ENCODE data around the gene VAV2.

VAV2 gene

DNA sequence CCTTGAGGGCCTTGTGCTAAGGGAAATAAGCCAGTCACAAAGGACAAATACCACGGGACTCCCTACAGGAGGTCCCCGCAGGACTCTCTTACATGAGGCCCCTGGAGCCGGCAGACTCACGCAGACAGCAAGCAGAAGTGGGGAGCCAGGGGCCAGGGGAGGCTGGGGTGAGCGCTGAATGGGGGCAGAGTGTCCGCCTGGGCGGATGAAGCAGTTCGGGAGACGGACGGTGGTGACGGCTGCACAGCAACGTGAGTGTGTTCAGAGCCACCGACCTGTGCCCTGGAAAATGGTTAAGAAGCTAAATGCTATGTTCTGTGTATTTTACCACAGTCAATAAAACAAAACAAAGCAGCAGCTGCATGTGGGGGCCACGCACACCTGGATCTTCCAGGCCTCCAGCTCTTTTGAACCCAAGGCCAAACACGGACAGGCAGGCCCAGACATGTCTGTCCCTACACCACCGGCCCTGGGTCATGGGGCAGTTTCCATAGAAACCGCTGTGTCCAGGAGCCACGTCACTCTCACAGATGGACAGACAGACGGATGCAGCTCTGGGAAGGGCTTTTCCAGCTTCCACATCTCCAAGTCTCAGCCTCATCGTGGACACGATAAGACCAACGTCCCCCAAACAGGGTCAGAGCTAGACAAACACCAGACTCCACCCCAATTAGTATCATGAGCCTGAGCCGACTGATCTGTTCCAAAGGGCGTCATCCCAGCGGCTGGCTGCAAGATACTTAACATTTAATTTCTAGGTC lies 103.9 kb downstream of the VAV2 start:
- DNase-seq = no peak

DNA sequence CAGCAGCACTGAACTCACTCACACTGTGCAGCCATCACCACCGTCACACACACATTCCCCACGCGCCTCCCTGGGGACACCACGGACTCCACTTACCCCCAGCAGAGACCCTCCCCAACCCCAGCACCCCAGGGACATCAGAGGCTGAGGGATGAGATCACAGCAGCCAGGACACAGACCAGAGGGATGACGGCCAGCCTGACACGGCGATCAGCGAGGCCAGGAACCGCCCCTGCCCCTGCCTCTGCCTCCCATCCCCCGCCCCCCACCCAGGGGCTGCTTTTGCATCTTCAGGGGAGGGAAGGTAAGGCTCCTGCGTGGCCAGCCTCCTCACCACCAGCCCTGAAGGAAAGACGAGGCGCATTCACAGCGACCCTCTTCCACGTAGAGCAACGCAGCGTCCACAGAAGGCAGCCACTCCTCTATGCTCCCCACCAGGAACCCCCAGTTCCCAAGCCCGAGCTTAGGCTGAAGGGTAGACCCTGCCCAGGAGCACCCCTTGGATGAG lies 104.5 kb downstream of the VAV2 start:
- DNase-seq = no peak

DNA sequence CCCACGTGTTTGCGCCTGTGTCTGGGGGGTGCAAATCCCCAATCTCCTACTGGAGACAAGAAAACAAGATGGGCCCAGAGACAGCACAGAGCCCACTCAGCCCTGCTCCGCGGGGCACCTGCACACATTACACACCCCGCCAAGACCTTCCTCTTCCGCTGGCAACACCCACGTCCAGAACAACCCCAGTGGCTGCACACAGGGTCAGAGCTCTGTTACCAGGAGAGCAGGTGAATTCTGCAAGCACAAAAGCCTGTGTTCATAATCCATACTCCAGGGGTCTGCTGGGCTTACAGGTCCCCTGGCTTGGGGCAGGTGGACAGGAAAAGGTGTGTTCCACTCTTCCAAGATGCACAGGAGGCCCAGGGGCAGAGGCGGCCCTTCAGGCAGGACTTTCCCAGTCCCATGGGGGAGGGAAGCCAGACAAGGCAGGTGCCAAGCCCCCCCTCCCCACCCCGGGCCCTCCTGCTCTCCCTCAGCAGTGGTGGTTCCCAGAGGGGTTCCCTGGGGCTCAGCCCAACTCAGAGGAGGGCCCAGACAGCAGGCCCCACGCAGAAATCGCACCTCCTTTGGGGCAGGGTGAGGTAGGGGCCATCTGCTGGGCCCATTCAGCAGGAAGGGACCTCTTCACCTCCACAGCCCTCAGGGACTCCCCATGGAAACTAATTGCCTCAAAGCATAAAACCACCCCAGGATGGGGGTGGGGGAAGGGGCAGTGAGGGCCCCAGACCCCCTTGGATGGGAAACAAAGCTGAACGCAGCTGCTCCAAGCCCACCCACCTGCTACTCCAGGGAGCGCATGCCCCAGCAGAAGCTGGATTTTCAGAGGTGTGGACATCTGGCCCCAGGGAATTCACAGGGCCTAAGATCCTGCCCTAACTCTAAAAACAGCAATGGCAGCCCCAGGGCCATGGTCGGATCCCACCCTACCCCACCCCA lies 105.3 kb downstream of the VAV2 start:
- DNase-seq = no peak

DNA sequence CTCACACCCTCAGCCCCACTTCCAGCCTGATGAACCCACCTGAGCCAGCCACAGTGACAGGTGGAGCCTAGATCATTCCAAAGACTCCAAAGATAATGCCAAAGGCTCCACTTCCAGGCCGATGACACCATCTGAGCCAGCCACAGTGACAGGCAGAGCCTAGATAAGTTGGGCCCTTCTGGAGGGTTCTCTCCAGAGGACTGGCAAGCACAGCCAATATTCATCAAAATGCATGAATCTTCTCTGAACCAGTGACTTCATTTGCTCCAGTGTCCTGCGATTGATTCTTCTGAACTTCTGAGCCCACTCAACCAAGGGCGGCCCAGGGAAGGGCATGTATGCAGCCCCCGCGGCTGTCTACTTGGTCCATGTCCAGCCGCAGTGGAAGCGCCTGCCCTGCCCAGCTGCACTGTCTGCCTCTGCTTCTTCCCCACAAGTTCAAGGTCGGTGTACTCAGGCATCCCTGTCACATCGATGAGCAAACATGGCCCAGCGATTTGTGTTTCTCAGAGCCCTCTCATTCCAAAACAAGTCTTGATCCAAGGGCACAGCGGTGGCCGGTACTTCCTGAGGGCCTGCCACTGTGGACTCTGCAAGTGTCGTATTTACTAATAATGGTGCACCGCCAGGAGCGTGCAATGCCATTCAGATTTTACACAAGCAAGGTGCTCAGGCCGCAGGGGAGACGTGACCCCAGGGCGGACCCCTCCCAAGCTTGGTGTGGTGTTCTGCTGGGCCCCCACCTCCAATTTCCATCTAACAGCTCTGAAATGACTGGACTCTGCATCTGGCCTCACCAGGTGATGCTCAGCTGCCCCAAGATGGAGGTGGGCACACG lies 107.0 kb downstream of the VAV2 start:
- no peak for DNase-seq

DNA sequence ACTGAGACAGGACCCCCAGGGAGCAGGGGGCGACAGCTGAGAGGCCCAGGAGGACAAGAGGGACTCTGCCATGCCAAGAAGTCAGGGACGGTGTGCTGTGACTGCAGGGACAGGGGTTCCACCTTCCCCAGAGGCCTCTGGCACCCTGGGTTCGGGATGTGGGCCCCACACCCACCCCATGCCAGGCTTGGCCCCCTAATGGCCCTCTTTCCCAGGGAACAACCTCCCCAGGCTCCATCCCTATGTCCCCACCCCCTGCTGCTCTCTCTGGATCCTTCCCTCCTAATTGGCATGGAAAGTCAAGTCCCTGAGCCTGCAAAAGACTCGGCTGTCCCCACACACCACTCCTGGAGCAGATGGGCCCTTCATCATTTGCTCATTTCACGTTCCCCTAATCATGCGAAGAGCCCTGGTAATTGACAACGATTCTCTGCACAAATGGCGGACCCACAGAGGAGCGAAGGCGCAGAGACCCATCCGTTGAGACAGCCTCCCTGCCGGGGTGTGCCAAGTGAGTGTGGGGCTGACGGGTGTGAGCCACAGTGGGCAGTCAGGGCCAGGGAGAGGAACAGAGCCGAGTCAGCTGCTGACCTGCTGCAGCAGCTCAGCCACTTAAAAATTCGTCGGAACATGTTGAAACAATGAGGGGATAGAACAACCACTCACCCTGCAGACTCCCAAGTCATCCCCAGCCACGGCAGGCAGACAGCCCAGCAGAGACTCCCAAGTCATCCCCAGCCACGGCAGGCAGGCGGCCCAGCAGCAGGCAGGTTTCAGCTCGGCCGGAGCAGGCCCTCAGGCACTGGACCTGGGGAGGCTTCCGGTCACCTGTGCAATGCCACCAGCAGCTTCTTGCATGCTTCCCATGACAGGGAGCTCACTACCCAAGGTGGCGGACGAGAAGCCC lies 109.0 kb downstream of the VAV2 start:
- DNase-seq = no peak

DNA sequence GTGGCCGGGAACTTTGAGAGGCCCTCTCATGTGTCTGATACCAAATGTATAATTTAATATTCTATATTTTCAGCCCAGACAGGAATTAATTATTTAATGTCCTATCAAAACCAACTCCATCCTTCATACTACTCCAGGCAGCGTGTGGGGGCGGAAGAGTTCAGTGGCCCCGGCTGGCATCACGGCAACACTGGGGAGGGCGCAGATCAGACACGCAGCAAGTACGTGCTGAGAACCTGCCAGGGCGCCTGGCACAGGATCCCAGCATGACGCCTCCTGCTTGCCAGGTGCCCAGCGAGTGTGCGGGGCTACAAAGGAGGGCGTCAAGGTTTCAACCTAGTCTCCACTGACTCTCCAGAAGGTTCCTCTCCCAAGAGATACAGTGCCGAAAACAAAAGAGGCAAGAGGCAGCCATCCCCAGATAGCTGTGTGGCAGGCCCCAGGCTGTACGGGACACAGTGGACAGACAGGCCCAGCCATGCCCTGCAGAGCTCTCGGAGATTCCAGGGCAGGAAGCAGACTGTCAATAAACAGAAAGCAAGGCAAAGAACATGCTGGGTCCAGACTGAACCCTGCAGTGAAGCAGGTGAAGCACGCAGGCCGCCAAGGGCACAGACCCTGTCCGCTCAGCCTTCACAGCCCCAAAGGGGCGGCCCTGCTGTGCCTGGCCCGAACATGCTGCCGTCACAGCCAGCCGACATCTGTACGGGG lies 110.3 kb downstream of the VAV2 start:
- no peak for DNase-seq

DNA sequence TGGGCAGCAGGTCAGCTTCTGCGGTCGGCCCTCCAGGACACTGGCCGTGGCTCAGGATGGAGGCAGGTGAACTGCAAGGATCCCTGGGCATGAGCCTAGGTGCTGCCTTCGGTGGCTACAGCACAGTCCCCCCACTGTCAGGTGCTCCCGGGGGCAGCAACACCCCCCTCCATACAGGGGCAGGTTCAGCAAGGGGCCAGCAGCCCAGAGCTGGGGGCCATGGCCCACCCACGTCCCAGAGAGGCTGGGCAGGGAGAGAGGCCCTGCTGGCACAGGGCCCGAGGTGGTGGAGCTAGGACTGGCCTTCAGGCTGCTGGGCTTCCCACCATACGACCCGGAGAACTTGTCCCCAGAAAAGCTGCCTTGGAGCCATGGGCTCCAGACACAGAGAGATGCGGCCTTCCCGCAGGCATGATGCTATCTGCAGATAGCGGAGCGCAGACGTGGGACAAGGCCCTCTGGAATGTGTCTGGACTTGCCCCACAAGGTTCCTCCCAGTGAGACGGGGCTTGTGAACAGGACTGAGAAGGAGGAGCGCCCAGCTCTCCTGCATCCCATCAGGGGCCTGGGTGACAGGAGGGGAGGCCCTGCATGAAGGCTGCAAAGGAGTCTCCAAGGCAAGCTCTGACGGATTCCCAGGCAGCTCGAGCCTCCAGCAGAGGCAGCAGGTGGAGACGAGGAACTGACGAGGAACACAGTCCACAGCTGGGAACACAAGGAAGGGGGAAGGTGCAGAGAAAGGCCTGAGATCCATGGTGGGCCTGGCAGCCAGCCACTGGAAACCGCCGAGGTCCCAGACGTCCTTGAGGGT lies 111.1 kb downstream of the VAV2 start:
- no peak for DNase-seq

DNA sequence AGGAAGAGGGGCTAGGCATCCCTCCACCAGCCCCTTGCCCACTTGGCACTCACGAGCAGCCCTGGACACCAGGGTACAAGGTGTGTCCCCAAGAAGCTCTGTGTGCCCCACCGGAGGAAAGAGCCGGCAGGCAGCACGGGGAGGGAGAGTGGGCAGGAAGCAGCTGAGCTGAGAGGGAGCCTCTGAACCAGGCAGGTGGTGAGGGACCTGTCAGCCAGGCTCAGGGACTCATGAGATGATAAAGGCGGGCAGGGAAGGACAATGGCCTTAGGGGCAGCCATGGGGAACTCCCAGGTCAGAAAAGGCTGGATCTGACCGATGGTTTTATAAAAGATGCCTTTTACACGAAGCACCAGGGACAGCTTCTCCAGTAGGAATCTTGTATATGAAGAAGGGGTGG lies 112.0 kb downstream of the VAV2 start:
- no peak for DNase-seq

DNA sequence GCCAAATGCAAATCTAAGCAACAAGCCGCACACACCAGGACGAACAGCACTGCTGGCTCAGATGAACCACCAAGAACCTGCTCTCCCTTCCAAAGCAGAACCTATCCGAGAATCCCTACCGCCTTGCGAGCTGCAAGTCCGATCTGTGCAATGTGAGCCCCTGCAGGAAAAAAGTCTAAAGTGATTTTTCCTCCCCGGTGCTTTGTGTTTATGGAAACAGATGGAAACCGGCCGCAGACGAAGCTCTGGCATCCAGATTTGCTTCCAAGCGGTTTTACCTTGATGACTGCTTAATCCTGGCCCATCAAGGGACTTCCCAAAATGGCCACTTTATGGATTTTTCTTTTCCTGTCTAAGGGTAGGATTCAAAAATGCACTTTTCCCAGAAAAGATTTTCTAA lies 112.5 kb downstream of the VAV2 start:
- no peak for DNase-seq

DNA sequence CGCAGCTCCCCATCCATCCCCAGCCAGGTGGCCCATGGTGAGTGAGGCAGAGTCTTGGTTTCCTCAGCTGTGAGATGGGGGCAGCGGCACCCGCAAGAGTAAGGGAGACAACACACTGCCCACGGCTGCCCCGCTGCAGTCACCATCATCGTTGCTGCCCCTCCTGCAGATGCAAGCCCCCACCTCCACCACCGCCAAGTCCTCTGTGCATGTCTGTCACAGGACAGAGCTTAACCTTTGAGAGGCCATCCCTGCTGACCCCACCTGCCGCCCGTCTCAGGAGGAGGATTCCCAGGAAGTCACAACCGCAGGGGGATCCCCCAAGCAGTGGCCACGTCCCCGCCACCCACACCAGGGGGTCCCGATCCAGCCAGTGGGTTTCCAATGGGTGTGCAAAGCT lies 113.7 kb downstream of the VAV2 start:
- no peak for DNase-seq

DNA sequence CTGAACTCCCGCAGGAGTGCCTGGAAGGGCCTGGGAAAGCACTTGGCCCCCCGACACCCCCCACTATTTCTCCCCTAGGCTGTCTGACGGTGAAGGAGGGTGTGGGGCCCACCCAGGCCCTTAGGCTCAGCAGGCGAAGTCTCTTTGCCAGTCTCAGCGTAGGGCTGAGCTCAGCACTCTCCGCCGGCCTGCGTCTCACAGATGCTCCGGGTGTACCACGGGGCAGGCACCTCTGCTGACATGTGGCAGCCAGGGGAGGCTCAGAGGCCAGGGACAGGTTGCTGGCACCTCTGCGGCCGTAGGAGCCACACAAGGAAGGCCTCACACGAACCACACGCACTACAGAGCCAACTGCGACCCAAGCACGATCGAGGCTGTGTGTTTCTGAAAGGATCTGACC lies 114.2 kb downstream of the VAV2 start:
- no peak for DNase-seq

DNA sequence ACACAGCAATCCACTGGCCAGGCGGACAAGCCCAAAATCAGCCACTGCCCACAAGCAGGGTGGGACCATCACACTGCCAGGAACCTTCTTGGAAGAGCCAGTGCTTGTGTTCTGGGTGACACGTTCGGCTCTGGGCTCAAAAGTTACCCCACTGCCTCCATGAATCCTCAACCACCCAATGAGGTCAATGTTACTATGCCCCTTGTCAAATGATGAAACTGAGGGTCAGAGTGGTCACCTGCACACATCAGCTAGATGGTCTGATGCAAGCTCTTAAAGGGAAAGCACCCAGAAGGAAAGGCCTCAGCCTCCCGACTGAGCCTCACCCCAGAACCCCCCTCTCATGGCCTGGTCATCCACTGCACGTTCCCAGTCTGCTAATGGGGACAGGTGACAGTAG lies 114.8 kb downstream of the VAV2 start:
- DNase-seq = no peak

DNA sequence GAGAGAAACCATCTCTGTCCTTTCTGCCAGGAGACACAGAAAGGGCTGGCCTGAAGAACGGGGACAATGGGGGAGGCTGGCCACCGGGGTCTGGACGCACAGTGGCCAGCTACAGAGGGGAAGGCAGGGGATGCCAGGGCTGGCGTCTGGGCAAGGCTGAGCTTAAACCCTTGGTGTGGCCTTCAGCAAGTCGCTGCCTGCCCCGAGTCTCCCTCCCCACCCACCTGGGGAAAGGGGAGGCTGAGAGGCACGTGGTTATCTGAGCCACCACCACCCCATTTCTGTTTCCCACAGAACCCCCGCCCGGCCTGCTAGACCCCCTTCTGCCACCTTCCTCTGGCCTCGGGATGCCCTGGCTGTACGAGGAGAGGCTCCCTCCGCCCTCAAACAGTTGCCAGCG lies 115.3 kb downstream of the VAV2 start:
- DNase-seq = no peak

DNA sequence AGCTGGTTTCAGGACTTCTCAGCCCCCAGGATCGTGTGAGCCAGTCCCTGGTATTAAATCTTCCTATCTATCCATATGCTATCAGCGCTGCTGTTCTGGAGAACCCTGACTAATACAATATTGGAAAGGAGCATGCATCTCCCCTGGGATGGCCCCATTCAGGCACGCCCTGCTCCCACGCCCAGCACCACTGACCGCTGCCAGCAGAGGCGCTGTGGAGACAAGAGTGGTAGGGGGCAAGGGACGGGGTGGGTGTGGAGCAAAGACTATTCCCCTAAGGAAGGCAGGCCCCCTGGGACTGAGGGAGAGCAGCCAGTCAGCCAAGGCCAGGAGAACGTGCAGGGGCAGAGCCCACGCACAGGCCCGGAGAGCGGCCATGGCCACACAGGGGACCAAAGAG lies 116.0 kb downstream of the VAV2 start:
- no peak for DNase-seq

DNA sequence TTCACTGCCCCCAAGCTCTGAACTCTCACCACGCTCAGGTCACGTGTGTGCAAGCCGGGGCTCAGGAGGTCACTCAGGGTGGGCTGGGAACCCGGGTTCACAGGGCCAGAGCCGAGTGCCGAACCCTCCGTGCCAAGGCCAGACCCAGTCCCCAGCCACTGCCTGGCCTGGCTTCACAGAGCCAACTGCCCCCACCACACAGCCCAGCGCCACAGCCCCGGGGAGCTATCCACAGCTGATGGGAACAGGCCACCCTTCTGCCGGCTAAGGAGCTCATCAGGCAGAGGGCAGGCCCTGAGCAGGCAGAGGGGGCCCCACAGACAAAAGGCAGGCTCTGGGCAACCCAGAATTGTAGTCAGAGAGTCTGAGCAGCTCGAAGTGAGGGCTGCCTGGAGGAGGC lies 117.0 kb downstream of the VAV2 start:
- no peak for DNase-seq

DNA sequence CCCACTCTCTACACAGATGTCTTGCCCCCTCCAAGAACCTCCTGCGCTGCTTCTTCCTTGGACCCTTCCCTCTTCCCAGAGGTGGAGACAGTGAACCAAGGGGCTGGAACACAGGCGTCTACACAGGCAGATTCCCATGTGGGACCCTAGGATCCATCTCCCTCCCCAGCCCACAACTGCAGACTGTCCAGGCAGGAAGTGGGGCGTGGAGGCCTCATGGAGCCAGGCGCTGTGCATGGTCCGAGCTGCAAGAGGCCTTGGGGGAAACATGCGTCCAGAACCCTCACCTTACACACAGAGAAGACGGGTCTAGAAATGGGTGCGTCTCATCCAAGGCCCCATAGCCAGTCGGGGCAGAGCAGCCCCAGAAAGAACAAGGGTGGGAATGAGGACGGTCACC lies 117.5 kb downstream of the VAV2 start:
- DNase-seq = no peak

DNA sequence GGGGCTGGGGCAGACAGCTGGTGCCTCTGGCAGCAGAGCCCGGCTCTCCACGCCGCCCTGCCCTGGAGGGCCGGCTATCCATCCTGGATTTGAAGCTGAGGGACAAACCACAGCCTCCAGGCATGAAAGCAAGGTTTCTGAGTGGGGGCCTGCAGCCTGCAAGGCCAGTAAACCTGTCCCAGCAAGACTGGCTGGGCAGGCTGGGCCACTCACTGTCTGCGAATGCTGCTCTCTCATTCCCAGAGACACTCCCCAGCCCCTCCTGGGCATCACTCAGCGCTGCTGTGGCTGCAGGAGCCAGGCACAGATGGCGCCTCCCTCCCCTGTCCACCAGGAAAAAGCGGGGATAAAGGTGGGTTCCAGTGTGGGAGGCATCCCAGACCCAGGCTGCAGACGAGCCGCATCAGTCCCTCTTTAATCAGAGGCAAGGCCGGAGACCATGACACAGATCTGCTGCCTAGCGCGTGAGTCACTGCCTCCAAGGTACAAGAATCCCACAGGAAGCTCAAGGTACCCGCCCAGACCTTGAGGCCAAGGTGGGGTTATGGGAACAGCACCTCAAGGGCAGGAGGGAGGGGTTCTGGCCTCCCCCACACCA lies 118.0 kb downstream of the VAV2 start:
- no peak for DNase-seq

DNA sequence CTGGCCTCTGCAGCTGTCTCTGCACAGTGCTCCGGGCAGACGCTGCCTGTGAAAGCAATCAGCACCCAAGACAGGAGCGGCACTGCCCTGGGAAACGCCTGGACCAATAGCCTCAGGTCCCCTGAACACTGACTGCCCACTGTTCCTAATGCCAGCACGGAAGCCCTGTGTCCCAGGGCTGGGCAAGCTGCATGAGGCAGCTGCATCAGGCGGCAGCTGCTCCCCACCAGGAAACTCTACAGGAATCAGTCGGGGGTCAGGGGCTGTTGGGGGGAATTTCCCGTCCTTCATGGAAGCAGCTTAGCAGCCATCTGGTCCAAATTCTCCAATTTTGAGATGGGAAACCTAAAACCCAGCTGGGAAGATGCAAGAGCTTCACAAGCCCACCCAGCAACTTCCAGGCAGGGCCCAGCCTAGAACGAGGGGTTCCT lies 118.6 kb downstream of the VAV2 start:
- DNase-seq = no peak

DNA sequence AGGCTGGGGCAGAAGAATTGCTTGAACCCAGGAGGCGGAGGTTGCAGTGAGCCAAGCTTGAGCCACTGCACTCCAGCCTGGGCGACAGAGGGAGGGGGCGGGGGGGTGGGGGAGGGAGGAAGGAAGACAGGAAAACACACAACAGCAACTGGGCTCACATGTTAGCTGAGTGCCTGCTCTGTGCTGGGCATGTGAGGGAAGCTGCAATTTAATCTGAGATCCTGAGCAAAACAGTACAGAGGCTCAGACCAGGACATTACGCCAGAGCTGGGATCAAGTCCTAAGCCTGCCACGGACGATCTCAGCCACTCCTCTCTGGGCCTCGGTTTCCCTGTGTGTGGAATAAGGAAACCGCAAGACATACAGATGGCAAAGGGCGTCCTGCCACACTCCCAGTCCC lies 119.1 kb downstream of the VAV2 start:
- DNase-seq = no peak

Data from stimulated activated CD4-positive, alpha-beta T cell treated with anti-CD3 and anti-CD28 coated beads, Interleukin-4, amount 100 ng/mL, for 4 hours (primary cell).